ENCODE results near the gene CDC42BPB. TPM values are rescaled to one million over a fixed set of nuclear protein-coding genes. Genes with fewer than 3 reads are reported as not detected.

Gene CDC42BPB
- total RNA-seq, 1 experiment from 2014 or later, result 96.9 TPM

DNA sequence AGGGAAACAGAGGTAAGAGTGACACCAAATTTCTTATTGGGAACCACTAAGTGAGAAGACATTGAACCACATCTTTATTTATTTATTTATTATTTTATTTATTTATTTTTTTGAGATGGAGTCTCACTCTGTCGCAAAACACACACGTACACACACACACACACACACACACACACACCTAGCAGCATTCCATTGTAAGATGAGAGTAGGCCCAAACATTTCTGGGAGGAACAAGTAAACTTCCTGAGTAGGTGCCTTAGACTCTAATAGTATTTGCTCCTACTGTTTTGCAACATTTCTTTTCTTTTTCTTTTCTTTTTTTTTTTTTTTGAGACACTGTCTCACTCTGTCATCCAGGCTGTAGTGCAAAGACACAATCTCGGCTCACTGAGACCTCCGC is 7.1 kb upstream of the CDC42BPB start (continued):
- TF ChIP-seq, protein P1, sequence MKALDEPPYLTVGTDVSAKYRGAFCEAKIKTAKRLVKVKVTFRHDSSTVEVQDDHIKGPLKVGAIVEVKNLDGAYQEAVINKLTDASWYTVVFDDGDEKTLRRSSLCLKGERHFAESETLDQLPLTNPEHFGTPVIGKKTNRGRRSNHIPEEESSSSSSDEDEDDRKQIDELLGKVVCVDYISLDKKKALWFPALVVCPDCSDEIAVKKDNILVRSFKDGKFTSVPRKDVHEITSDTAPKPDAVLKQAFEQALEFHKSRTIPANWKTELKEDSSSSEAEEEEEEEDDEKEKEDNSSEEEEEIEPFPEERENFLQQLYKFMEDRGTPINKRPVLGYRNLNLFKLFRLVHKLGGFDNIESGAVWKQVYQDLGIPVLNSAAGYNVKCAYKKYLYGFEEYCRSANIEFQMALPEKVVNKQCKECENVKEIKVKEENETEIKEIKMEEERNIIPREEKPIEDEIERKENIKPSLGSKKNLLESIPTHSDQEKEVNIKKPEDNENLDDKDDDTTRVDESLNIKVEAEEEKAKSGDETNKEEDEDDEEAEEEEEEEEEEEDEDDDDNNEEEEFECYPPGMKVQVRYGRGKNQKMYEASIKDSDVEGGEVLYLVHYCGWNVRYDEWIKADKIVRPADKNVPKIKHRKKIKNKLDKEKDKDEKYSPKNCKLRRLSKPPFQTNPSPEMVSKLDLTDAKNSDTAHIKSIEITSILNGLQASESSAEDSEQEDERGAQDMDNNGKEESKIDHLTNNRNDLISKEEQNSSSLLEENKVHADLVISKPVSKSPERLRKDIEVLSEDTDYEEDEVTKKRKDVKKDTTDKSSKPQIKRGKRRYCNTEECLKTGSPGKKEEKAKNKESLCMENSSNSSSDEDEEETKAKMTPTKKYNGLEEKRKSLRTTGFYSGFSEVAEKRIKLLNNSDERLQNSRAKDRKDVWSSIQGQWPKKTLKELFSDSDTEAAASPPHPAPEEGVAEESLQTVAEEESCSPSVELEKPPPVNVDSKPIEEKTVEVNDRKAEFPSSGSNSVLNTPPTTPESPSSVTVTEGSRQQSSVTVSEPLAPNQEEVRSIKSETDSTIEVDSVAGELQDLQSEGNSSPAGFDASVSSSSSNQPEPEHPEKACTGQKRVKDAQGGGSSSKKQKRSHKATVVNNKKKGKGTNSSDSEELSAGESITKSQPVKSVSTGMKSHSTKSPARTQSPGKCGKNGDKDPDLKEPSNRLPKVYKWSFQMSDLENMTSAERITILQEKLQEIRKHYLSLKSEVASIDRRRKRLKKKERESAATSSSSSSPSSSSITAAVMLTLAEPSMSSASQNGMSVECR (CRISPR knock-in tag; IDR thresholded peaks at IDR 0.05; ENCODE audit: borderline replicate concordance), result no peak
- TF ChIP-seq CREM (CRISPR knock-in tag; IDR thresholded peaks at IDR 0.05), result no peak
- TF ChIP-seq, protein P2, sequence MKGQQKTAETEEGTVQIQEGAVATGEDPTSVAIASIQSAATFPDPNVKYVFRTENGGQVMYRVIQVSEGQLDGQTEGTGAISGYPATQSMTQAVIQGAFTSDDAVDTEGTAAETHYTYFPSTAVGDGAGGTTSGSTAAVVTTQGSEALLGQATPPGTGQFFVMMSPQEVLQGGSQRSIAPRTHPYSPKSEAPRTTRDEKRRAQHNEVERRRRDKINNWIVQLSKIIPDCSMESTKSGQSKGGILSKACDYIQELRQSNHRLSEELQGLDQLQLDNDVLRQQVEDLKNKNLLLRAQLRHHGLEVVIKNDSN (CRISPR knock-in tag; IDR thresholded peaks at IDR 0.05), result no peak
- no peak for TF ChIP-seq GTF2I (CRISPR knock-in tag; conservative IDR thresholded peaks at IDR 0.05)
- TF ChIP-seq, protein P3, sequence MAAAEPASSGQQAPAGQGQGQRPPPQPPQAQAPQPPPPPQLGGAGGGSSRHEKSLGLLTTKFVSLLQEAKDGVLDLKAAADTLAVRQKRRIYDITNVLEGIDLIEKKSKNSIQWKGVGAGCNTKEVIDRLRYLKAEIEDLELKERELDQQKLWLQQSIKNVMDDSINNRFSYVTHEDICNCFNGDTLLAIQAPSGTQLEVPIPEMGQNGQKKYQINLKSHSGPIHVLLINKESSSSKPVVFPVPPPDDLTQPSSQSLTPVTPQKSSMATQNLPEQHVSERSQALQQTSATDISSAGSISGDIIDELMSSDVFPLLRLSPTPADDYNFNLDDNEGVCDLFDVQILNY (CRISPR knock-in tag; IDR thresholded peaks at IDR 0.05), result no peak
- TF ChIP-seq EMX1 (CRISPR knock-in tag; IDR thresholded peaks at IDR 0.05), result no peak
- no peak for TF ChIP-seq SOX15 (CRISPR knock-in tag; IDR thresholded peaks at IDR 0.05)

DNA sequence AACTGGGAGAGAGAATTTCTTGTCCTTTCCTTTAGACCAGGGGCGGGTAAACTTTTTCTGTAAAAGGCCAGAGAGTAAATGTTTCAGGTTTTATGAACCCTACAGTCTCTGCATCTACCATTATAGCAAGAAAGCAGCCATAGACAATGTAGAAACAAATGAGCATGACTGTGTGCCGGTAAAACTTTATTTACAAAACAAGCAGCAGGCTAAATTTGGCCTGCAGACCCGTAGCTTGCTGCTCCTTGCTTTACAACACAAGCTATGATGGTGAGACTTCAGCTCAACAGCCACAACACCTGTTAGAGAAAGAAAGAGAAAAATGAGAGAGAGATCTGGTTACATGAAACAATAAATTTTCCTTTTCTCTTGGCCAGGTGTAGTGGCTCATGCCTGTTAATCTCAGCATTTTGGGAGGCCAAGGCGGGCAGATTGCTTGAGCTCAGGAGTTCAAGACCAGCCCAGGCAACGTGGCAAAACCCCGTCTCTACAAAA is 4.2 kb upstream of the CDC42BPB start:
- Mint-ChIP-seq H3K27me3 (ENCODE audit: low read depth) (no peaks in the 10 kb centered on the region; the same call in 1 of the 2 replicates), H3K27ac (no peak overlapping the region), H3K9me3 (no peaks in the 10 kb centered on the region), H3K4me1 (peaks cover 18% of the 10 kb centered on the region), H3K4me3 (no peak overlapping the region), H3K36me3 (no peaks in the 10 kb centered on the region)
- TF ChIP-seq CREB1 (CRISPR knock-in tag; IDR thresholded peaks at IDR 0.05) (no peak), ZMAT4 (CRISPR knock-in tag; IDR thresholded peaks at IDR 0.05) (no peak), OVOL2 (CRISPR knock-in tag; IDR thresholded peaks at IDR 0.05; ENCODE audit: borderline replicate concordance) (no peak), ELF4 (CRISPR knock-in tag; IDR thresholded peaks at IDR 0.05; ENCODE audit: low read depth) (no peak), PREB (CRISPR knock-in tag; IDR thresholded peaks at IDR 0.05; ENCODE audit: borderline replicate concordance) (no peak), ZNF219 (CRISPR knock-in tag; IDR thresholded peaks at IDR 0.05; ENCODE audit: borderline replicate concordance) (no peak), ZSCAN18 (CRISPR knock-in tag; IDR thresholded peaks at IDR 0.05) (no peak)
- TF ChIP-seq, protein P4, sequence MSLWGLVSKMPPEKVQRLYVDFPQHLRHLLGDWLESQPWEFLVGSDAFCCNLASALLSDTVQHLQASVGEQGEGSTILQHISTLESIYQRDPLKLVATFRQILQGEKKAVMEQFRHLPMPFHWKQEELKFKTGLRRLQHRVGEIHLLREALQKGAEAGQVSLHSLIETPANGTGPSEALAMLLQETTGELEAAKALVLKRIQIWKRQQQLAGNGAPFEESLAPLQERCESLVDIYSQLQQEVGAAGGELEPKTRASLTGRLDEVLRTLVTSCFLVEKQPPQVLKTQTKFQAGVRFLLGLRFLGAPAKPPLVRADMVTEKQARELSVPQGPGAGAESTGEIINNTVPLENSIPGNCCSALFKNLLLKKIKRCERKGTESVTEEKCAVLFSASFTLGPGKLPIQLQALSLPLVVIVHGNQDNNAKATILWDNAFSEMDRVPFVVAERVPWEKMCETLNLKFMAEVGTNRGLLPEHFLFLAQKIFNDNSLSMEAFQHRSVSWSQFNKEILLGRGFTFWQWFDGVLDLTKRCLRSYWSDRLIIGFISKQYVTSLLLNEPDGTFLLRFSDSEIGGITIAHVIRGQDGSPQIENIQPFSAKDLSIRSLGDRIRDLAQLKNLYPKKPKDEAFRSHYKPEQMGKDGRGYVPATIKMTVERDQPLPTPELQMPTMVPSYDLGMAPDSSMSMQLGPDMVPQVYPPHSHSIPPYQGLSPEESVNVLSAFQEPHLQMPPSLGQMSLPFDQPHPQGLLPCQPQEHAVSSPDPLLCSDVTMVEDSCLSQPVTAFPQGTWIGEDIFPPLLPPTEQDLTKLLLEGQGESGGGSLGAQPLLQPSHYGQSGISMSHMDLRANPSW (CRISPR knock-in tag; conservative IDR thresholded peaks at IDR 0.05; ENCODE audit: low read depth), result no peak
- TF ChIP-seq, protein P3 (CRISPR knock-in tag; IDR thresholded peaks at IDR 0.05), result no peak
- ChIA-PET CTCF (interaction anchor here (1.3 kb wide), 1 partner anchor 40 kb away, joined by 3 read pairs; no protein-coding TSS in a partner anchor), POLR2A (no interaction called here)
- ATAC-seq (no peak), DNase-seq (ENCODE audit: low spot score) (no peak)

All from WTC11 (cell line).